GM21526 (cell line): ENCODE data around the gene ISM2.

Experiments used
- ATAC-seq: cut with Tn5 transposase; IDR thresholded peaks from one replicate; pipeline ENCODE4 v1.9.1; 2021; ENCODE audit warnings: moderate library complexity; ENCODE audit not compliant: unreplicated experiment, low FRiP score

The ISM2 gene

GRCh38 chr14:77470224-77470870 is 28.3 kb downstream of the ISM2 start:
- no peak for ATAC-seq

- ATAC-seq = no peak
Measured at GRCh38 chr14:77469539-77469938, 29.1 kb downstream of the ISM2 start.

GRCh38 chr14:77469067-77469505 is 29.5 kb downstream of the ISM2 start:
- no peak for ATAC-seq

GRCh38 chr14:77467801-77468200 is 30.8 kb downstream of the ISM2 start:
- no peak for ATAC-seq

- ATAC-seq = no peak
Measured at GRCh38 chr14:77459072-77459723, 39.4 kb downstream of the ISM2 start.

GRCh38 chr14:77458249-77458950 is 40.2 kb downstream of the ISM2 start:
- peak; percentile 14 for ATAC-seq

- peak; percentile 89 for ATAC-seq
Measured at GRCh38 chr14:77457522-77458248, 40.9 kb downstream of the ISM2 start, which contains the start of the genes AHSA1 and VIPAS39. Gene AHSA1 (plus strand): TSS chr14:77458093. CDS start chr14:77458190, 97 bp downstream. Gene VIPAS39 (minus strand): TSS chr14:77457601. CDS start chr14:77454102, 3,499 bp downstream.

GRCh38 chr14:77457115-77457521 is 41.5 kb downstream of the ISM2 start:
- no peak for ATAC-seq

- ATAC-seq = no peak
Measured at GRCh38 chr14:77455966-77456640, 42.5 kb downstream of the ISM2 start.

GRCh38 chr14:77442196-77442595 is 56.4 kb downstream of the ISM2 start:
- ATAC-seq = no peak

GRCh38 chr14:77439861-77440260 is 58.8 kb downstream of the ISM2 start:
- no peak for ATAC-seq

- no peak for ATAC-seq
Measured at GRCh38 chr14:77438596-77438995, 60.0 kb downstream of the ISM2 start.

GRCh38 chr14:77436042-77436441 is 62.6 kb downstream of the ISM2 start:
- ATAC-seq = no peak

GRCh38 chr14:77426396-77426795 is 72.2 kb downstream of the ISM2 start:
- ATAC-seq = no peak

- ATAC-seq = no peak
Measured at GRCh38 chr14:77424862-77425261, 73.8 kb downstream of the ISM2 start.
